H1 (cell line): ENCODE data around the gene PALM2AKAP2. TPM values are rescaled to one million over a fixed set of nuclear protein-coding genes. Genes with fewer than 3 reads are reported as not detected.

Source experiments
- CTCF ChIA-PET: fragments of 300-600 bp; sonication (Branson Sonifier 250); formaldehyde crosslinking; loops from one replicate; lab custom pipeline; 2021; ENCODE audit not compliant: partially characterized antibody; lab: Charles Lee
- POLR2A ChIA-PET: fragments of 300-600 bp; sonication (Branson Sonifier 250); formaldehyde crosslinking; loops from one replicate; lab custom pipeline; 2021; ENCODE audit warnings: inconsistent platforms; ENCODE audit not compliant: partially characterized antibody; lab: Charles Lee
- DNase-seq, 2 experiments: peaks; one replicate each; pipeline versions ENCODE4 v3.0.0 to v3.0.0-alpha.2; 2010 to 2022; ENCODE audit warnings: low spot score in 2 of 2, low read depth in 1 of 2, mixed read lengths in 1 of 2
- FAIRE-seq: peaks from 2 replicates; lab custom pipeline; 2011; peaks lifted over from hg19 to GRCh38; lab: Jason Lieb, UNC
- H2AFZ ChIP-seq: 2 replicates; pipeline ENCODE4 v1.8.1; 2012; ENCODE audit warnings: low read length, inconsistent platforms
- H2AK5ac ChIP-seq: 2 replicates; pipeline ENCODE4 v1.6.1; 2013; ENCODE audit warnings: low read depth, low read length
- H2BK120ac ChIP-seq: replicated peaks from 2 replicates; pipeline ENCODE3; 2013; ENCODE audit warnings: low read depth, low read length, inconsistent platforms
- H2BK12ac ChIP-seq: 2 replicates; pipeline ENCODE4 v1.6.1; 2013; ENCODE audit warnings: low read depth, low read length
- H2BK15ac ChIP-seq: 2 replicates; pipeline ENCODE4 v1.6.1; 2013; ENCODE audit warnings: low read length
- H2BK20ac ChIP-seq: 2 replicates; pipeline ENCODE4 v1.6.1; 2013; ENCODE audit warnings: low read length
- H2BK5ac ChIP-seq: 2 replicates; pipeline ENCODE4 v1.6.1; 2013; ENCODE audit warnings: low read depth, low read length
- H3K14ac ChIP-seq: 2 replicates; pipeline ENCODE4 v1.6.1; 2013; ENCODE audit warnings: inconsistent platforms; ENCODE audit not compliant: insufficient read length
- H3K18ac ChIP-seq: 2 replicates; pipeline ENCODE4 v1.6.1; 2013; ENCODE audit warnings: low read length; ENCODE audit errors: extremely low read depth
- H3K23ac ChIP-seq: 2 replicates; pipeline ENCODE4 v1.6.1; 2013; ENCODE audit warnings: inconsistent platforms; ENCODE audit not compliant: insufficient read length
- H3K23me2 ChIP-seq: 2 replicates; pipeline ENCODE4 v1.6.1; 2013; ENCODE audit warnings: low read depth, low read length
- H3K27ac ChIP-seq: 2 replicates; pipeline ENCODE4 v1.6.1; 2011; ENCODE audit warnings: low read depth, low read length, inconsistent platforms
- H3K27me3 ChIP-seq, 4 experiments: replicated peaks in 1 of 4; 1 replicate in 1 of 4; 2 replicates in 3 of 4; pipeline versions ENCODE4 v1.6.1 to v1.8.1; 2011 to 2013; ENCODE audit warnings: low read length in 3 of 4, mild to moderate bottlenecking in 3 of 4, inconsistent platforms in 2 of 4, mixed read lengths in 2 of 4, moderate library complexity in 1 of 4; ENCODE audit not compliant: control insufficient read depth in 3 of 4, insufficient read depth in 3 of 4; ENCODE audit errors: extremely low read depth in 1 of 4
- H3K36me3 ChIP-seq, 4 experiments: 2 replicates each; pipeline versions ENCODE4 v1.6.1 to v1.8.1; 2011 to 2013; ENCODE audit warnings: mild to moderate bottlenecking in 4 of 4, low read length in 3 of 4, moderate library complexity in 2 of 4, control low read depth in 1 of 4, inconsistent platforms in 1 of 4; ENCODE audit not compliant: insufficient read depth in 4 of 4, control insufficient read depth in 2 of 4
- H3K4ac ChIP-seq: replicated peaks from 2 replicates; pipeline ENCODE3; 2013; ENCODE audit warnings: low read length, low read depth, mixed read lengths, inconsistent platforms; ENCODE audit not compliant: insufficient read length
- H3K4me1 ChIP-seq, 4 experiments: replicated peaks in 1 of 4; 1 replicate in 1 of 4; 2 replicates in 3 of 4; pipeline versions ENCODE4 v1.6.1 to v1.8.1; 2011 to 2013; ENCODE audit warnings: low read length in 3 of 4, inconsistent platforms in 2 of 4, mixed read lengths in 1 of 4; ENCODE audit not compliant: insufficient read depth in 4 of 4, control insufficient read depth in 3 of 4
- H3K4me2 ChIP-seq, 2 experiments: 2 replicates each; pipeline versions ENCODE4 v1.6.1 to v1.8.1; 2011 to 2013; ENCODE audit warnings: low read depth in 2 of 2, low read length in 2 of 2, control low read depth in 1 of 2, inconsistent platforms in 1 of 2, mild to moderate bottlenecking in 1 of 2; ENCODE audit not compliant: insufficient read depth in 1 of 2
- H3K4me3 ChIP-seq, 4 experiments: fragments of 200-600, 300-600 bp in 1 of 4; sonication (generic), shearing (Covaris generic), sonication (Bioruptor Twin) in 1 of 4; 2 replicates each; pipeline versions ENCODE4 v1.5.1 to v1.8.1; 2011 to 2016; ENCODE audit warnings: low read length in 4 of 4, low read depth in 3 of 4, control low read depth in 2 of 4, inconsistent platforms in 2 of 4, mild to moderate bottlenecking in 2 of 4, mixed read lengths in 1 of 4, moderate library complexity in 1 of 4; ENCODE audit not compliant: insufficient read depth in 2 of 4; ENCODE audit errors: extremely low read depth in 1 of 4
- H3K56ac ChIP-seq: replicated peaks from 2 replicates; pipeline ENCODE3; 2013; ENCODE audit warnings: low read depth, mild to moderate bottlenecking, mixed read lengths, low read length, inconsistent platforms; ENCODE audit not compliant: insufficient read length
- H3K79me1 ChIP-seq: 2 replicates; pipeline ENCODE4 v1.6.1; 2013; ENCODE audit warnings: low read depth, low read length, control low read depth
- H3K79me2 ChIP-seq, 2 experiments: 2 replicates each; pipeline versions ENCODE4 v1.6.1 to v1.8.1; 2012 to 2013; ENCODE audit warnings: low read length in 2 of 2, mild to moderate bottlenecking in 2 of 2, inconsistent platforms in 1 of 2; ENCODE audit not compliant: insufficient read depth in 2 of 2, control insufficient read depth in 1 of 2
- H3K9ac ChIP-seq, 4 experiments: replicated peaks in 1 of 4; 1 replicate in 1 of 4; 2 replicates in 3 of 4; pipeline versions ENCODE4 v1.6.1 to v1.8.1; 2011 to 2013; ENCODE audit warnings: low read depth in 3 of 4, low read length in 3 of 4, control low read depth in 2 of 4, mild to moderate bottlenecking in 2 of 4, moderate library complexity in 2 of 4, inconsistent platforms in 1 of 4; ENCODE audit errors: extremely low read depth in 1 of 4
- H3K9me3 ChIP-seq, 2 experiments: 2 replicates each; pipeline versions ENCODE4 v1.6.1 to v1.8.1; 2012 to 2013; ENCODE audit warnings: mild to moderate bottlenecking in 2 of 2, moderate library complexity in 2 of 2, control low read depth in 1 of 2, inconsistent platforms in 1 of 2, low read depth in 1 of 2, low read length in 1 of 2, mixed read lengths in 1 of 2; ENCODE audit not compliant: insufficient read depth in 2 of 2
- H4K20me1 ChIP-seq, 2 experiments: replicated peaks in 1 of 2; 2 replicates each; pipeline versions ENCODE3 to v1.8.1; 2011 to 2013; ENCODE audit warnings: inconsistent platforms in 2 of 2, low read length in 2 of 2, mild to moderate bottlenecking in 1 of 2; ENCODE audit not compliant: insufficient read depth in 2 of 2, control insufficient read depth in 1 of 2
- H4K5ac ChIP-seq: 2 replicates; pipeline ENCODE4 v1.6.1; 2013; ENCODE audit warnings: low read length, low read depth, mixed read lengths, inconsistent platforms; ENCODE audit not compliant: insufficient read length
- H4K8ac ChIP-seq: 2 replicates; pipeline ENCODE4 v1.8.0; 2013; ENCODE audit warnings: mild to moderate bottlenecking, moderate library complexity, low read length, inconsistent platforms; ENCODE audit not compliant: insufficient read depth; ENCODE audit errors: extremely low read depth
- H4K91ac ChIP-seq: replicated peaks from 2 replicates; pipeline ENCODE3; 2013; ENCODE audit warnings: low read length, mixed read lengths, inconsistent platforms; ENCODE audit not compliant: insufficient read length
- CBX5 ChIP-seq: fragments of 300-800, 300-1000 bp; sonication (generic); IDR thresholded peaks from 2 replicates; pipeline ENCODE4 v1.7.1; 2016; ENCODE audit warnings: antibody characterized with exemption, low read length, low read depth
- CHD1 ChIP-seq: IDR thresholded peaks from 2 replicates; pipeline ENCODE4 v1.6.1; 2012; ENCODE audit warnings: low read depth, low read length, improper control_type of control experiment
- CHD2 ChIP-seq: IDR thresholded peaks from 2 replicates; pipeline ENCODE4 v1.6.1; 2012; ENCODE audit warnings: low read length, improper control_type of control experiment
- CREB1 ChIP-seq: IDR thresholded peaks from 2 replicates; pipeline ENCODE4 v1.6.1; 2012; ENCODE audit warnings: inconsistent platforms
- POLR2AphosphoS5 ChIP-seq: IDR thresholded peaks from 2 replicates; pipeline ENCODE4 v1.6.1; 2011; ENCODE audit warnings: low read depth, low read length
- TBP ChIP-seq: IDR thresholded peaks from 2 replicates; pipeline ENCODE4 v1.6.1; 2011; ENCODE audit warnings: low read depth, low read length, improper control_type of control experiment
- TEAD4 ChIP-seq: IDR thresholded peaks from 2 replicates; pipeline ENCODE4 v1.6.1; 2012; ENCODE audit warnings: low read depth, low read length, inconsistent platforms, mixed read lengths
- WGBS, 2 experiments: shearing (Covaris generic) in 1 of 2; methylation state at CpG; one replicate each; pipeline versions ENCODE4 v1.1.6 to v1.1.7; 2013 to 2015; ENCODE audit warnings: low lambda C conversion rate in 2 of 2, mixed read lengths in 2 of 2, inconsistent platforms in 1 of 2, low coverage in 1 of 2, missing lambda C conversion rate in 1 of 2; ENCODE audit not compliant: insufficient replicate concordance in 2 of 2, insufficient coverage in 1 of 2, insufficient read length in 1 of 2; ENCODE audit errors: extremely low coverage in 1 of 2, missing lambda C conversion rate in 1 of 2; 5-methylcytosine and 5-hydroxymethylcytosine counted together
- polyA plus RNA-seq, 7 experiments: library from polyadenylated mRNA; depleted of rRNA in 3 of 7; stranded (reverse) in 5 of 7; unstranded in 2 of 7; fragments of >200 nt in 5 of 7; fragments of 200-250 nt in 2 of 7; gene quantifications; 1 replicate in 5 of 7; 2 replicates in 1 of 7; 4 replicates in 1 of 7; pipeline versions ENCODE4 v1.2.1 to v1.2.3, GENCODE V29; 2011 to 2013; ENCODE audit warnings: missing spikeins in 2 of 7, mixed read lengths in 2 of 7
- total RNA-seq: library from RNA; stranded (reverse); fragmentation: NEBNext Ultra II Directional; extraction: Animal tissue kit (Norgen Biotek cat#: 25700); gene quantifications from 2 replicates; pipeline ENCODE4 v1.2.1, GENCODE V29; 2021

PALM2AKAP2 gene
- total and polyA plus RNA-seq, 2 of the 8 experiments (the other 6 are each of a cell fraction or from before 2014, with no cell fraction given), result 0.38 to 20.5 TPM

DNA sequence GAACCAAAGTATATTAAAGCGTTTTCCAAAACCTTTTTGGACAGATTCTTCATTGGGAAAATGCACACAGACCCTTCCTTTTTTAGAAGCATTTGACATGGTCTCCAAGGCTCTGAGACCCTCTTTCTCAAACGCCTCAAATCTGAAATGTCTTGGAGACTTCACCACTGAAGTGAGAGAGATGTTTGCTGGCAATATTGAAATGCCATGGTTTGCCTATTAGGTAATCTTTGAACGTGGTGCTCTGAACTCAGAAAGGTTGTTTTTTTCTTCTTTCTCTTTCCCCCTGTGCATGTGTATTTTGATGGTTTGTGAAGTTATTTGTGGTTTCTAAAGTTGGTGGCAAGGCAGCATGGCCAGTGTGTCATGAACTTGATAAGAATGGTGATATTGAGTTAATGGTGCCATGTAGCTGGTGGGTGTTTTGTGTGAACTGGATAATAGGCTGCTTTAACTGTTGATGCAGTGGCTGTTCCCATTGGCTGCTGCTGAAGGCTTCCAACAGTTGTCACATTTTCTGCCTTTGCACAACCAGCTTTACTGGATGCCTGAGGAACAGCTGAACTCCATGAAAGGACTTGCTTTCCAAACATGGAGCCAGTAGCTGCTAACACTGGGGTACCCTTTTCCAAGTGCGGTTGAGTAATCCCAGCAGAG, 1.7 kb downstream of the PALM2AKAP2 start:
- Histone ChIP-seq H3K18ac (no peak overlapping the region), H3K4me1 (peaks cover 0 to 5% (median 4%) of the 10 kb centered on the region in 4 experiments; a peak in 4 of 7 replicates), H2AK5ac (no peak overlapping the region), H3K23me2 (peaks cover 8% of the 10 kb centered on the region), H3K56ac (no peak overlapping the region), H3K23ac (no peak overlapping the region), H4K5ac (no peak overlapping the region), H3K4me2 (peak overlapping the region in 1 of 2 experiments; percentile 92; a peak in 1 of 4 replicates), H3K4ac (no peak overlapping the region), H3K4me3 (peak overlapping the region in 1 of 4 experiments; percentile 97; a peak in 2 of 8 replicates), H2BK20ac (no peak overlapping the region), H3K27ac (no peak overlapping the region), H3K9ac (no peak overlapping the region), H3K79me1 (no peaks in the 10 kb centered on the region), H2AFZ (no peak overlapping the region), H2BK12ac (peak overlapping the region; percentile 39; the same call in 1 of the 2 replicates), H3K36me3 (no peaks in the 10 kb centered on the region), H3K14ac (no peak overlapping the region), H3K9me3 (no peaks in the 10 kb centered on the region), H3K27me3 (peaks cover 0 to 19% (median 12%) of the 10 kb centered on the region in 4 experiments; a peak in 6 of 7 replicates), H4K8ac (no peak overlapping the region), H3K79me2 (peaks cover 3 to 4% of the 10 kb centered on the region in 2 experiments; a peak in 2 of 4 replicates), H2BK5ac (no peak overlapping the region), H2BK15ac (no peak overlapping the region), H4K91ac (no peak overlapping the region), H4K20me1 (no peaks in the 10 kb centered on the region), H2BK120ac (no peak overlapping the region)
- FAIRE-seq, result no peak
- TF ChIP-seq POLR2AphosphoS5 (no peak), CHD2 (no peak), TBP (no peak), CREB1 (no peak), CHD1 (no peak), CBX5 (no peak), TEAD4 (no peak)
- no peak for DNase-seq
- POLR2A ChIA-PET, result interaction anchor here (1.0 kb wide), 1 partner anchor 16 kb away, joined by 4 read pairs; no protein-coding TSS in a partner anchor
- CTCF ChIA-PET, result interaction anchor here (1.1 to 2.3 kb wide), 2 partner anchors 36 to 275 kb away, joined by 3 to 9 read pairs; no protein-coding TSS in a partner anchor
- 82% methylated on average over 4 of the region's 4 CpGs; no CpG with 5 or more reads in 1 of the 2 experiments for WGBS, 2 experiments
